NCI-H82 treated with DMSO at 0.1 percent for 48 hours (cell line): Measurements from ENCODE around the gene GPC6.
A peak's percentile ranks its signal among the peaks of the same experiment; 100 is the strongest.

ENCODE experiments used
- DNase-seq: peaks from one replicate; lab custom pipeline; 2025; ENCODE audit not compliant: unreplicated experiment; lab: John Stamatoyannopoulos, UW

GPC6 gene

GRCh38 chr13:93670866-93671265 lies 444.3 kb downstream of the GPC6 start:
- no peak for DNase-seq

GRCh38 chr13:93672996-93673395 lies 446.4 kb downstream of the GPC6 start:
- no peak for DNase-seq

GRCh38 chr13:93673885-93674284 lies 447.3 kb downstream of the GPC6 start:
- no peak for DNase-seq

- DNase-seq: no peak
These were observed 447.7 kb downstream of the GPC6 start for GRCh38 chr13:93674337-93674755.

- peak; percentile 71 for DNase-seq
These were observed 453.7 kb downstream of the GPC6 start for GRCh38 chr13:93680329-93680728.

- no peak for DNase-seq
These were observed 459.3 kb downstream of the GPC6 start for GRCh38 chr13:93685900-93686299.

GRCh38 chr13:93686399-93686798 lies 459.8 kb downstream of the GPC6 start:
- no peak for DNase-seq

GRCh38 chr13:93687261-93687660 lies 460.7 kb downstream of the GPC6 start:
- peak; percentile 41 for DNase-seq

GRCh38 chr13:93689333-93689732 lies 462.7 kb downstream of the GPC6 start:
- DNase-seq: peak; percentile 93

- DNase-seq: no peak
These were observed 463.5 kb downstream of the GPC6 start for GRCh38 chr13:93690139-93690538.

- DNase-seq: no peak
These were observed 471.5 kb downstream of the GPC6 start for GRCh38 chr13:93698016-93698613.

- no peak for DNase-seq
These were observed 473.5 kb downstream of the GPC6 start for GRCh38 chr13:93700115-93700514.

- DNase-seq: no peak
These were observed 481.9 kb downstream of the GPC6 start for GRCh38 chr13:93708308-93709075.

- DNase-seq: no peak
These were observed 483.1 kb downstream of the GPC6 start for GRCh38 chr13:93709506-93710244.

- DNase-seq: no peak
These were observed 487.6 kb downstream of the GPC6 start for GRCh38 chr13:93714171-93714570.

- no peak for DNase-seq
These were observed 489.3 kb downstream of the GPC6 start for GRCh38 chr13:93715866-93716265.

GRCh38 chr13:93716623-93717022 lies 490.0 kb downstream of the GPC6 start:
- no peak for DNase-seq

GRCh38 chr13:93721483-93721882 lies 494.9 kb downstream of the GPC6 start:
- peak; percentile 53 for DNase-seq

- DNase-seq: no peak
These were observed 496.7 kb downstream of the GPC6 start for GRCh38 chr13:93723316-93723715.

- no peak for DNase-seq
These were observed 497.6 kb downstream of the GPC6 start for GRCh38 chr13:93724187-93724586.

GRCh38 chr13:93726173-93726957 lies 499.8 kb downstream of the GPC6 start:
- no peak for DNase-seq
